NCI-H748 (cell line): ENCODE measurements around the gene RBPJ.

ENCODE experiments used
- DNase-seq: peaks from one replicate; lab custom pipeline; 2025; ENCODE audit not compliant: unreplicated experiment; lab: John Stamatoyannopoulos, UW

The RBPJ gene

DNA sequence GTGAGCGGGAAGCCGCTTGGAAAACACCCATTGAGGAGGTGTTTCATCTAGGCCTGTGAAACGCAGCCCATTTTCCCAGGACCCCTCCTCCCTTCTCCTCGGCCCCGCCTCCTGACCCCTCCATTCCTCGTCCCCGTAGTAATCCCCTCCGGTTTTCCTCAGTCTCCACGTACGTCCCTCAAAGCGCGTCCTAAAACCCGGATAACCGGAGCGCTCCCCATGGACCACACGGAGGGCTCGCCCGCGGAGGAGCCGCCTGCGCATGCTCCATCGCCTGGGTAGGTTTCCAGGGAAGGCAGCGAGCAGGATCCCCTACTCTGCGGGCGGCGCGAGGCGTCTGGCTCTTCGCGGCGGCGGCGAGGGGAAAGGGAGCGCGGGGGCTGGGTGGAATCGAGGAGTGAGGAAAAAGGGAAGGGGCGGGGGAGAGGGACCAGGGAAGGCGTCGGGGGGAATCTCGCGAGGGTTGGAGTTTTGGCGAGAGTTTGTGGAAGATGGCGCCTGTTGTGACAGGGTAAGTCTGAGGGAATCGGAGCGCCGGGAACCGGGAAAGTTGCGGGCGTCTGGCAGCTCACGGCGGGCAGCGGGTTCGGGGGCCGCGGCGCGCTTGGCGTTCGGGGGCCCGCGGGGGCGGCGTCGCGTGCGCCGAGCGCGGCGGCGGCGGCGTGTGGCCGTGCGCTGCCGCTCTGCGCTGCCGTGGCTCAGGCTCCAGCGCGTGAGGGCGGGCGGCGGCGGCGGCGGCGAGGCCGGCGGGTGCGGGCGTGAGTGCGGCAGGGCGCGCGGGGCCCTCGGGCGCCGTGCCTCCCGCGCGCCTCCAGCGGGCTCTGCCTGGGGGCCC is at the start of gene RBPJ:
Gene RBPJ, plus strand, starts transcription at position 477 of the 835 bp plus-strand sequence. Its CDS starts 15 bp downstream, at position 492.
- DNase-seq, result peak; percentile 92

DNA sequence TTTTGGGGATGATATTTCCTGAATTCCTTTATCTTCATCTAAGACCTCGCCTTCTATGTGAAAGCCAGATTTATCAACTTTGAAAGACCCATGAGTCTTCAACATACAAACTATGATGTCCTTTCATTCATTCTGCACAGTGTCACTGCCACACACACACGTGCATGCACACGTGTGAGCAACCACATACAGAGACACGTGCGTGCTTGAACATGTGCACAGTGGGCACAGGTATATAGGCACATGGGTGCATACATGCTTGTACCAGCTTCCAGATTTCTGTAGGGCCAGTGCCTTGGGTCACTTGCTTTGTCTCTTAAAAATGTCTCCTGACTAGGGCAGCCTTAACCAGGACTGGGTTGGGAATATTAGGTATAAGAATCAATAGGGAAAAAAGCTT is 49.1 kb upstream of the RBPJ start:
- no peak for DNase-seq

- DNase-seq, result no peak
Observed at GRCh38 chr4:26272654-26273615, 47.9 kb upstream of the RBPJ start.

- no peak for DNase-seq
Observed at GRCh38 chr4:26273616-26273980, 47.2 kb upstream of the RBPJ start.

- no peak for DNase-seq
Observed at GRCh38 chr4:26275281-26275680, 45.5 kb upstream of the RBPJ start.

DNA sequence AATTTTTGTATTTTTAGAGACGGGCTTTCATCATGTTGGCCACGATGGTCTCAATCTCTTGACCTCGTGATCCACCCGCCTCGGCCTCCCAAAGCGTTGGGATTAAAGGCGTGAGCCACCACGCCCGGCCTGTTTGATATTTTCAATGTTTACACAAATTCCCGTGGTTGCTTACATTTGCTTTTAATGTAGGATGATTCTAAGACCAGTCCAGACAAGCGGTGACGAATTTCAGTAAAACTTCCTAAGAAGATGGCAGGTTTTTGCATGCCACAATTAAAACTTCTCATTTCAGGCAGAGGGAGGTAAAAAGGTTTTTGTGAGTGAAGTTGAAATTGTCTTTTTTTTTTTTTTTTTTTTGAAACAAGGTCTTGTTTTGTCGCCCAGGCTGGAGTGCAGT is 41.4 kb upstream of the RBPJ start:
- DNase-seq, result no peak

GRCh38 chr4:26281881-26282280 is 38.9 kb upstream of the RBPJ start:
- DNase-seq, result no peak

GRCh38 chr4:26284536-26284935 is 36.3 kb upstream of the RBPJ start:
- no peak for DNase-seq

DNA sequence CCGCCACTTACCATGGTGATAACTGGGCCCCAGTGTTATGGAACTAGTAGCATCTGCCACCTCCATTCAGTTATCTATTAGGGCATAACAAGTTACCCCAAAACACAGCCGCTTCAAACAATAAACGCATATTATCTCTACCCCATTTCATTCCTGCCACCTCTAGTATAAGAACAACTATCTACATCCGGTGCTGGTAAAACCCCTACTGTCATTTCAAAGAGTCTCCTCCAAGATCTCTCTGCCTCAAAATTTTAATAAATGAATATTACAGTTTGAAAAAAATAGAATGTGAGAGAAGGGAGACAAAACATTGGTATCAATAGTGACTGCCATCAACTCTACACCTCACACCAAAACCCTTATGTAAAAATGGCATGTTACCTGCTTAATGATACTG is 35.5 kb upstream of the RBPJ start:
- no peak for DNase-seq

DNA sequence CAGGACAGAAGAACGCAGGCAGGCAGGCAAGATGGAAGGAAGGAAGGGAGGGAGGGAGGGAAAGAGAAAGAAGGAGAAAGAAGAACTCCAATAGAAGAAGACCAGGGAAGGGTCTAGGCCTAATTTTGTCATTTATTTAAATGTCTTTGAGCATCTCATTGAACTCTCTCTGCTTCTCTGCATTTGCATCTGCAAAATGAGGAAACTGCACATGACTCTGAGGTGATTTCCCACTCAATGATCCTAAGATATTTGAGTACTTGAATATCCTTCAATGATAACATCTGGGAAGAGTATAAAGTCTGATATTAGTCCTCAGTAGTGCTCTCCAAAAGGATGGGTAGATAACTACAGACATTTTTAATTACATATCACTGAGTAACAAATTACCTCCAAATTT is 33.1 kb upstream of the RBPJ start:
- DNase-seq, result no peak

DNA sequence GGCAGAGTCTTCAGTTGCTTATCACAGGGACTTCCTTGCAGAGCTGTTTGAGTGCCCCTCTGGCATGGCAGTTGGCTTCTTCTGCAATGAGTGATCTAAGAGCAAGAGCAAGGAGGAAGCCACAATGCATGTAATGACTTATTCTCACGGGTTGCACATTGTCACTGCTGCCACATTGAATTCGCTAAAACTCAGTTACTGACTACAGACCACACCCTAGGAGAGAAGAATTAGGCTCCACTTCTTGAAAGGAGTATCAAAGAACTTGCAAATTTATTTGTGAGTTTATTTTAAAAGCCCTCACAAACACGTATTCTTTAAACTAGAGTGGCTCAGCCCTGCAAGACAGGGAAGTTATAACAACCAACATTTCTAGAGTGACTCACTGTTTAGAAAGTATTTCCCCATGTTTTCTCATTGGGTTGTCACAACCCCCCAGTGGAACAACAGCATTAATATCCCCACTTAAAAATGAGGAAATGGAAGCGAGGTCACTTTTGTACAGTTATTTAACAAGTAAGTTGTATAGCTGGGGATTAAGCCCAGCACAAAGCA is 32.4 kb upstream of the RBPJ start:
- no peak for DNase-seq

DNA sequence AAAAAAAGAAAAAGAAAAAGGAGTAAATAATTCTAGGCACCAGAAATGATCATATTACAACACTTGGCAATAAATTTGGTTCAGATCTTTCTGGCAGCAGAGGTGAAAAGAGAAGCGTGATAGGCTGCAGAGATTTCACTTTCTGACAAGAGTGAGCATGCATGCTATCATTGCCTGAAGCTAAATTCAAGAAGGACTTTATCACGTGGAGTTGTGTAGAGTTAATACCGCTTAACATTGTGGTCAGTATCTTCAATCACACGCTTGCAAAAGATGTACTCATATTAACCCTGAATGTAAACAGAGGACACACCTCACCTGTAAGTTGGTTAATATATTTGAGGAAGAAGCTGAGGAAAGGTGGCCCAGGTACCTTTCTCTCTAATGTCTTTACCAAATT is 31.4 kb upstream of the RBPJ start:
- no peak for DNase-seq

DNA sequence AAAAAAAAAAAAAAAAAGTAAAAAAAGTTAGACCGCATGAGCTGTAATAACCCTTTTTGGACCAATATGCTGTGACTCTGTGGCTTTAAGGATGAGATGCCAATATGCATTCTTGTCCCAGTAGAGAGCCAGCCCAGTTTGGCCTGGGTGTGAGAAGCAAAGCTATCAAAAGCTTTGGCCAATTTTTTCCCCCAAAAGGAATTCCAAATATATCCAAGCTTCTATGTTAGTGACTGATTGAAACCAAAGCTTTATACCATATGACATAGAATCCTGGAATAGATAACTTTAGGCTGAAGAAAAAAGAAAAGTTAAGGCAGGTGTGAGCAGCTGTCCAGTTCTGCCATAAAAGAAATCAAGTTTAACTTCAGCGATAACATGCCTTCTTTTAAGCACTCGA is 30.5 kb upstream of the RBPJ start:
- no peak for DNase-seq

DNA sequence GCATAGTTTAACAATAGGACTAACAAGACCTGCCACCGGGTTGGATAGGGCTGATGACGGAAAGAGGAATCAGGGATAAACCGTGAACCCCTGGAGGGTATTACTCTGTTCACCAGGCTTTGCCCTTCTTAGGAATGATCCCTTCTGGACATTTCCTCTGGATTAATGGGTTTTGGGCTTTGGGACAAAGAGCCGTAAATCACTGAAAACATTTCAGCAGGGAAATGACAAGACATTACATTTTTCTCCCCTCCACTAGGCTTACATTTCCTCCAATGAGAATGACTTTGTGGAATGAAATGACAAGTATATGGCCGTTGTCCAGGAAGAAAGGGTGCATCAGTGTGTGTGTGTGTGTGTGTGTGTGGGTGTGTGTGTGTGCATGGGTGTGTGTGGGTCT is 25.9 kb upstream of the RBPJ start:
- DNase-seq, result no peak

DNA sequence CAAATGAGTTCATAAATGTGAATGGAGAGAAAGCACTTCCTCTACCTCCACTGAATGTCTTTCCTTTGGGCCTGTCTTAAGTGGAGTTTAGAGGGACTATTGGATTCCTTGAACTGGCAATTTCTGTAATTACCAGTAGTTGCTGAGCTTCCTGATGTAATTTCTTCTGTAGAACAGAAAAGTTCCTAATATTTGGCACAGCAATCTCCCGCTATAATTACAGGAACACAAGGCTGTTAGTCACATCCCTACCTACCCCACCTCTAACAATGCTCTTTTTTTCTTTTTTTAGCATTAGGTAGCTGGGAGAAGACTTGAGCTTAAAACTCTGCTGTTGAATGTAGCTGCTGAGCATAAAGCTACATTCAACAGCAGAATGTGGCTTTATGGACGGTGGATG is 24.8 kb upstream of the RBPJ start:
- no peak for DNase-seq

DNA sequence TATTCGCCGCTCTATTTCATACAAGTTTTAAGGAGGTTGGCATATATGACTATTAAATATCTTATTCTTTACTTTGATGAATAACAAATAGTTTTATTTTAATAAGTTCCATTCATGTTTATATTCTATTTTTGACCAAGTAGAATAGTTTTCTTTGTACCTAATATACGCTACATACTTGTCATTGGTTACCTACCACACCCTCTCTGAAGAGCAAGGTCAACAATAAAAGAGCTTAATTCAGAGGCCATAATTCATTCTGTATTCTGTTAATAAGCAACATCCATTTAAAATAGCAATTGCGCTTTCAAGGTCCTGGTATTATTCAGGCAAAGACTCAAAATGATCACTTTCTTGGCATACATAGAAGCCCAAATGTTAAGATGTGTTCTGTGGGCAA is 24.3 kb upstream of the RBPJ start:
- DNase-seq, result peak; percentile 19

GRCh38 chr4:26297219-26297618 is 23.6 kb upstream of the RBPJ start:
- no peak for DNase-seq

DNA sequence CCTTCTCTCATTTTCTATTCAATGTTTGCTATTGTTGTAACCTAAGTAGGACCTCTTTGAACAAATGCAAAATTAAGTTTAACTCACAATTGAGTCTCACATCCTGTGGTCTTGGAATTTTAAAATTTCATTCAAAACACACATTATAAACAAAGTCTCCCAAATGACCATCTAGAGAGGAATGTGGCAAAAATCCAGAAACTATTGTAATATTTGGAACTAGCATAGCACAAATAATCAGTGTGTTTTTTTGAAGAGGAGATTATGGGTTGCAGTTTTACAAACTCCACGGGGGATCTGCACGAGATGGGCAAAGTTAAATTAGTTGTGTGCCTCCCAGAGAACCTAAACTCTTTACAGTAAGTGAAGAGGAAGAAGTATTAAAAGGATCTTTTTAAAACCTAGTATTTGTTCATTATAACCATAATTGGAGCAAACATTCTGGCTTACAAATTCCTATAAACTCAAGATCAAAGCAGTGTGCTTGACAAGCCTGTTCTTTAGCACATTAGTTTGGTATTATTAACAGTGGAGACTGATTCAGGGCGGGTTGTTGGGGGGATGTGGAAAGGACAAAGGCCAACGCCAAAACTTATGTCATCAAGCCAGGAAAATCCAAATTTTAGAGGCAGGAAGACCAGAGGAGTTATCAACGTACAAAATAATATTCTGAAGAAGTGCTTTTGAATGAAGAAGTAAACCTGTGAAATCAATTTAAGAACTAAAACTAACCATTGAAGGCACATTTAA is 22.4 kb upstream of the RBPJ start:
- no peak for DNase-seq

DNA sequence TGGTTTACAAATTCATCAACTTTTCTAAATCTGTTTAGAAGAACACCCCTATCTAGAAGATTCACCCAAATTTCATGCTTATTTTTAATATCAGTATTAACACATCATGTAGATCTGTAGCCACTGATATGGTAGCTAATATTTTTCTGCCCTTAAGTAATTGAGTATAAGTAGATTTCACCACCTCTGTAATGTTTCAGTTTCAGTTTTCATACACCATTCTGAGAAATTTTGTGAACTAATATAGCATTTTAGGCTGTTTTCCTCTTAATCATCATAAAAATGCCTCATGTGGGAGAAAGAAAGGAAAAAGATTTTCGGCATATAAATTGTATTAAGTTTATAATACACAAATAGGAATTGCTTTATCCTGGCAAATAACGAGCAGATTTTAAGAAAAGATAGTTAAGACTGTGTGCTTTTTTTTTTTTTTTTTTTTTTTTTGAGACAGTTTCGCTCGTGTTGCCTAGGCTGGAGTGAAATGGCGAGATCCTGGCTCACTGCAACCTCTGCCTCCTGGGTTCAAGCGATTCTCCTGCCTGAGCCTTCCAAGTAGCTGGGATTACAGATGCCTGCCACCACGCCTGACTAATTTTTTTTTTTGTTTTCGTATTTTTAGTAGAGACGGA is 21.4 kb upstream of the RBPJ start:
- no peak for DNase-seq
